SW 1271 (cell line): ENCODE data around the gene HES3.

ENCODE experiments used
- DNase-seq, 2 experiments: peaks; one replicate each; lab custom pipeline; 2025; lab: John Stamatoyannopoulos, UW

HES3 gene

GRCh38 chr1:6245869-6246496, 2.0 kb downstream of the HES3 start:
- DNase-seq, result peak; percentile 26

GRCh38 chr1:6246497-6247467, 2.8 kb downstream of the HES3 start:
- peak; percentile 36 to 52 for DNase-seq

GRCh38 chr1:6247651-6248050, 3.7 kb downstream of the HES3 start:
- DNase-seq, result no peak

- DNase-seq, result no peak
Observed at GRCh38 chr1:6248161-6248776, 4.3 kb downstream of the HES3 start.

GRCh38 chr1:6248932-6249738, 5.2 kb downstream of the HES3 start:
- DNase-seq, result no peak

- no peak for DNase-seq
Observed at GRCh38 chr1:6249739-6250689, 6.0 kb downstream of the HES3 start.

- no peak for DNase-seq
Observed at GRCh38 chr1:6251233-6251632, 7.3 kb downstream of the HES3 start.

- DNase-seq, result no peak
Observed at GRCh38 chr1:6251681-6252373, 7.8 kb downstream of the HES3 start.

GRCh38 chr1:6252374-6252710, 8.4 kb downstream of the HES3 start:
- DNase-seq, result no peak

- no peak for DNase-seq
Observed at GRCh38 chr1:6253380-6253779, 9.4 kb downstream of the HES3 start.

GRCh38 chr1:6254691-6255090, 10.7 kb downstream of the HES3 start:
- DNase-seq, result no peak

GRCh38 chr1:6256645-6257044, 12.7 kb downstream of the HES3 start:
- no peak for DNase-seq

GRCh38 chr1:6257541-6258069, 13.6 kb downstream of the HES3 start:
- no peak for DNase-seq

- no peak for DNase-seq
Observed at GRCh38 chr1:6258675-6259074, 14.7 kb downstream of the HES3 start.

GRCh38 chr1:6259491-6260362, 15.7 kb downstream of the HES3 start:
- peak; percentile 17 to 48 for DNase-seq

- DNase-seq, result peak in 1 of 2 experiments; percentile 14
Observed at GRCh38 chr1:6260433-6260934, 16.5 kb downstream of the HES3 start.

GRCh38 chr1:6260961-6261614, 17.1 kb downstream of the HES3 start, which contains the start of gene GPR153:
GPR153 (minus strand) TSS chr1:6261098; CDS start chr1:6254905, 6,193 bp downstream.
- DNase-seq, result peak in 1 of 2 experiments; percentile 10

- DNase-seq, result no peak
Observed at GRCh38 chr1:6261615-6261995, 17.6 kb downstream of the HES3 start.
